HCT116 (cell line): ENCODE data around the gene CAMP. TPM values are rescaled to one million over a fixed set of nuclear protein-coding genes. Genes with fewer than 3 reads are reported as not detected.
A peak's percentile ranks its signal among the peaks of the same experiment; 100 is the strongest.

Experiments
- ATAC-seq: fragments of 200-7000 bp; cut with Tn5 transposase; 2 replicates; pipeline ENCODE4 v1.9.1; 2020; ENCODE audit warnings: mild to moderate bottlenecking, moderate library complexity
- BruUV-seq: library from RNA; stranded (reverse); fragments of 400-500 nt; replicated peaks from 2 replicates; lab custom pipeline; 2021; lab: Mats Ljungman, UMichigan
- CTCF ChIA-PET: fragments of 300-600 bp; sonication (Branson Sonifier 250); formaldehyde crosslinking; loops from one replicate; lab custom pipeline; 2021; ENCODE audit warnings: antibody characterized with exemption; lab: Charles Lee
- POLR2A ChIA-PET: fragments of 300-600, 350-600 bp; sonication (Branson Sonifier 250); formaldehyde crosslinking; loops from one replicate; lab custom pipeline; 2021; ENCODE audit warnings: antibody characterized with exemption; lab: Charles Lee
- RAD21 ChIA-PET, 2 experiments: fragments of 300-600 bp; sonication (Branson Sonifier 250); formaldehyde crosslinking; loops; one replicate each; lab custom pipeline; 2023; ENCODE audit warnings: low total read pairs in 2 of 2; ENCODE audit not compliant: uncharacterized antibody in 2 of 2, unreplicated experiment in 2 of 2, low non-redundant PET in 1 of 2; lab: Charles Lee
- DNase-seq: peaks from one replicate; pipeline ENCODE4 v3.0.0-alpha.2; 2010; ENCODE audit warnings: low read depth, low spot score
- H2AFZ ChIP-seq: fragments of 200-600 bp; shearing (Covaris generic), sonication (generic); 2 replicates; pipeline ENCODE4 v1.6.1; 2017; ENCODE audit warnings: low read depth, mixed run types, mixed read lengths, antibody characterized with exemption, low read length; ENCODE audit not compliant: poor library complexity, severe bottlenecking
- H3K27ac ChIP-seq: 2 replicates; pipeline ENCODE4 v1.5.1; 2012; ENCODE audit warnings: low read depth, low read length
- H3K27me3 ChIP-seq: fragments of 200-600 bp; sonication (generic); 2 replicates; pipeline ENCODE4 v1.6.1; 2016; ENCODE audit warnings: mixed run types, low read length, mixed read lengths; ENCODE audit not compliant: insufficient read depth
- H3K36me3 ChIP-seq, 2 experiments: fragments of 200-500 bp in 1 of 2; fragments of 200-600 bp in 1 of 2; sonication (Bioruptor generic) in 1 of 2; sonication (generic) in 1 of 2; 2 replicates each; pipeline versions ENCODE4 v1.5.1 to v1.6.1; 2014 to 2016; ENCODE audit warnings: low read length in 2 of 2, inconsistent platforms in 1 of 2, mixed read lengths in 1 of 2, mixed run types in 1 of 2; ENCODE audit not compliant: insufficient read depth in 2 of 2, control insufficient read depth in 1 of 2
- H3K4me1 ChIP-seq, 2 experiments: fragments of 200-600 bp in 1 of 2; sonication (generic) in 1 of 2; 2 replicates each; pipeline versions ENCODE4 v1.5.1 to v1.6.1; 2012 to 2017; ENCODE audit warnings: low read length in 2 of 2, inconsistent platforms in 1 of 2, mild to moderate bottlenecking in 1 of 2, mixed read lengths in 1 of 2, mixed run types in 1 of 2, moderate library complexity in 1 of 2; ENCODE audit not compliant: insufficient read depth in 2 of 2, control insufficient read depth in 1 of 2
- H3K4me2 ChIP-seq: fragments of 200-600 bp; sonication (generic); 2 replicates; pipeline ENCODE4 v1.6.1; 2017; ENCODE audit warnings: mixed run types, low read length, mixed read lengths
- H3K4me3 ChIP-seq, 2 experiments: fragments of 200-600 bp in 1 of 2; sonication (generic) in 1 of 2; replicated peaks in 1 of 2; 2 replicates each; pipeline ENCODE4 v1.5.1; 2011 to 2016; ENCODE audit warnings: low read length in 2 of 2, control low read depth in 1 of 2, low read depth in 1 of 2, mild to moderate bottlenecking in 1 of 2, mixed read lengths in 1 of 2, mixed run types in 1 of 2
- H3K79me2 ChIP-seq: fragments of 200-600 bp; sonication (generic); 2 replicates; pipeline ENCODE4 v1.6.1; 2017; ENCODE audit warnings: mild to moderate bottlenecking, mixed run types, low read length, moderate library complexity, mixed read lengths; ENCODE audit not compliant: insufficient read depth
- H3K9ac ChIP-seq: fragments of 200-600 bp; sonication (generic); 2 replicates; pipeline ENCODE4 v1.6.1; 2016; ENCODE audit warnings: low read length, mixed read lengths
- H3K9me2 ChIP-seq: fragments of 200-600 bp; sonication (generic), shearing (Covaris generic); 2 replicates; pipeline ENCODE4 v1.6.1; 2017; ENCODE audit warnings: mixed run types, mild to moderate bottlenecking, moderate library complexity; ENCODE audit not compliant: insufficient read depth
- H3K9me3 ChIP-seq, 2 experiments: fragments of 200-500 bp in 1 of 2; fragments of 200-600 bp in 1 of 2; sonication (Bioruptor generic) in 1 of 2; sonication (generic) in 1 of 2; 2 replicates each; pipeline ENCODE4 v1.6.1; 2014 to 2017; ENCODE audit warnings: low read length in 2 of 2, mixed read lengths in 2 of 2, inconsistent platforms in 1 of 2, low read depth in 1 of 2, mild to moderate bottlenecking in 1 of 2, mixed run types in 1 of 2, moderate library complexity in 1 of 2; ENCODE audit not compliant: control insufficient read depth in 1 of 2, insufficient read depth in 1 of 2
- H4K20me1 ChIP-seq: fragments of 200-600 bp; sonication (generic), shearing (Covaris generic); 2 replicates; pipeline ENCODE4 v1.6.1; 2017; ENCODE audit warnings: mixed run types, mild to moderate bottlenecking, moderate library complexity; ENCODE audit not compliant: insufficient read depth
- CTCF ChIP-seq, 3 experiments: fragments of 200-600 bp in 1 of 3; sonication (generic) in 1 of 3; IDR thresholded peaks in 2 of 3; conservative IDR thresholded peaks in 1 of 3; 2 replicates each; pipeline ENCODE4 v1.5.1; 2012 to 2017; ENCODE audit warnings: low read depth in 2 of 3, low read length in 2 of 3, antibody characterized with exemption in 1 of 3, borderline replicate concordance in 1 of 3, control low read depth in 1 of 3, mild to moderate bottlenecking in 1 of 3, mixed read lengths in 1 of 3, mixed run types in 1 of 3, moderate library complexity in 1 of 3; ENCODE audit not compliant: insufficient read depth in 1 of 3
- FOSL1 ChIP-seq: IDR thresholded peaks from 2 replicates; pipeline ENCODE4 v1.6.1; 2012; ENCODE audit warnings: low read depth
- RAD21 ChIP-seq: IDR thresholded peaks from 2 replicates; pipeline ENCODE4 v1.6.1; 2012; ENCODE audit warnings: low read depth, mild to moderate bottlenecking
- ZFX ChIP-seq: fragments of 450-650 bp; IDR thresholded peaks from 2 replicates; pipeline ENCODE4 v1.6.1; 2017
- intact Hi-C: fragments of 100-400 bp; cut with micrococcal nuclease; formaldehyde crosslinking; loops from 2 replicates; pipeline ENCODE4 v1.10.0; 2022
- total RNA-seq: library from RNA; stranded (reverse); gene quantifications from one replicate; pipeline ENCODE4 v1.2.1, GENCODE V29; 2021; ENCODE audit not compliant: unreplicated experiment
- TF ChIP-seq, protein P1 (sequence below): IDR thresholded peaks from 2 replicates; pipeline ENCODE4 v1.6.1; 2012; ENCODE audit warnings: low read depth
- TF ChIP-seq, protein P2 (sequence below): IDR thresholded peaks from 2 replicates; pipeline ENCODE4 v1.6.1; 2012

The CAMP gene
- total RNA-seq, 1 experiment from 2014 or later, result not detected

DNA sequence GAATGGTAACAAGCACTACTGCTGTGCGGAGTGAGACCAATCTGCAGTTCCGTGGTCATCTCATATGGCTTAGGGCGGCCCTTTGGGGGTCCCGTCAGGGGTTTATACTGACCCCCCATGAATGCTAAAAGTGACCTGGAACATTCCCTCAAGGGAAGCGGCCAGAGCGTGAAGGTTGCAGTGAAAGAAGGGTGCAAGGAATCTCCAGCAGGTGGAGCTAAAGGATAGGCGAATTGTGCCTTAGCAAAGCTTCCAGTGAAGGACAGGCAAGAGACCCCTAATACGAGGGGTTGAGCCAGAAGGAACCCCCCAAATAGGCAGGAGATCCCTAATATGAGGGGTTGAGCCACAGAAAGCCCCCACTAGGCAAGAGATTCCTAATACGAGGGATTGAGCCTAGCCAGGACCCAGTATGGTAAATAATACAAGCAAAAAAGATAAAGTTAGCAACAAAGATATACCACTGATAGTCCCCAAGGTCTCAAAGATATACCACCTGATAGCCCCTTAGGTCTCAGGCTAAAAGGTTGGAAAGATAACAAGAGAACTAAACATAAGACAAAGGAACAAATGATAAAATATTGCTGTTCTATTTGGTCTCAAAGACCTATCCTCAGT lies 50.4 kb downstream of the CAMP start:
- no peaks in the 10 kb centered on the region for H4K20me1 ChIP-seq
- no TSS peak for BruUV-seq
- H3K27ac ChIP-seq, result no peak overlapping the region
- H3K9me3 ChIP-seq, result no peaks in the 10 kb centered on the region
- no peaks in the 10 kb centered on the region for H3K27me3 ChIP-seq
- H3K9me2 ChIP-seq, result no peaks in the 10 kb centered on the region
- H3K4me1 ChIP-seq, result no peaks in the 10 kb centered on the region
- no peak overlapping the region for H3K4me2 ChIP-seq
- ChIA-PET CTCF (interaction anchor here (0.6 to 3.0 kb wide), 13 partner anchors 11 to 500 kb away, joined by 3 to 91 read pairs (median 4); partner anchors contain the start of genes CCDC51 and TMA7), POLR2A (interaction anchor here (1.0 kb wide), 1 partner anchor 163 kb away, joined by 4 read pairs; no protein-coding TSS in a partner anchor), RAD21 (interaction anchor here in 1 of 2 experiments (0.5 to 1.0 kb wide), 3 partner anchors 21 to 163 kb away, joined by 3 to 8 read pairs (median 3); no protein-coding TSS in a partner anchor)
- H2AFZ ChIP-seq, result no peak overlapping the region
- peaks cover 2 to 4% of the 10 kb centered on the region in 2 experiments for H3K36me3 ChIP-seq
- H3K4me3 ChIP-seq, result no peak overlapping the region
- intact Hi-C loops, result loop anchor here (1.0 kb wide), 3 partner anchors 128 to 275 kb away; no protein-coding TSS in a partner anchor
- H3K79me2 ChIP-seq, result no peaks in the 10 kb centered on the region
- peak; percentile 56 for DNase-seq
- H3K9ac ChIP-seq, result no peak overlapping the region
- peak; percentile 82 to 91 (median 84) for TF ChIP-seq CTCF (IDR thresholded peaks at IDR 0.05 in 2 of 3, conservative IDR thresholded peaks at IDR 0.05 in 1 of 3; ENCODE audit: borderline replicate concordance in 1 of 3, insufficient read depth in 1 of 3, low read depth in 2 of 3, low read length in 2 of 3)
- peak; percentile 89 for TF ChIP-seq RAD21
- TF ChIP-seq, protein P1, sequence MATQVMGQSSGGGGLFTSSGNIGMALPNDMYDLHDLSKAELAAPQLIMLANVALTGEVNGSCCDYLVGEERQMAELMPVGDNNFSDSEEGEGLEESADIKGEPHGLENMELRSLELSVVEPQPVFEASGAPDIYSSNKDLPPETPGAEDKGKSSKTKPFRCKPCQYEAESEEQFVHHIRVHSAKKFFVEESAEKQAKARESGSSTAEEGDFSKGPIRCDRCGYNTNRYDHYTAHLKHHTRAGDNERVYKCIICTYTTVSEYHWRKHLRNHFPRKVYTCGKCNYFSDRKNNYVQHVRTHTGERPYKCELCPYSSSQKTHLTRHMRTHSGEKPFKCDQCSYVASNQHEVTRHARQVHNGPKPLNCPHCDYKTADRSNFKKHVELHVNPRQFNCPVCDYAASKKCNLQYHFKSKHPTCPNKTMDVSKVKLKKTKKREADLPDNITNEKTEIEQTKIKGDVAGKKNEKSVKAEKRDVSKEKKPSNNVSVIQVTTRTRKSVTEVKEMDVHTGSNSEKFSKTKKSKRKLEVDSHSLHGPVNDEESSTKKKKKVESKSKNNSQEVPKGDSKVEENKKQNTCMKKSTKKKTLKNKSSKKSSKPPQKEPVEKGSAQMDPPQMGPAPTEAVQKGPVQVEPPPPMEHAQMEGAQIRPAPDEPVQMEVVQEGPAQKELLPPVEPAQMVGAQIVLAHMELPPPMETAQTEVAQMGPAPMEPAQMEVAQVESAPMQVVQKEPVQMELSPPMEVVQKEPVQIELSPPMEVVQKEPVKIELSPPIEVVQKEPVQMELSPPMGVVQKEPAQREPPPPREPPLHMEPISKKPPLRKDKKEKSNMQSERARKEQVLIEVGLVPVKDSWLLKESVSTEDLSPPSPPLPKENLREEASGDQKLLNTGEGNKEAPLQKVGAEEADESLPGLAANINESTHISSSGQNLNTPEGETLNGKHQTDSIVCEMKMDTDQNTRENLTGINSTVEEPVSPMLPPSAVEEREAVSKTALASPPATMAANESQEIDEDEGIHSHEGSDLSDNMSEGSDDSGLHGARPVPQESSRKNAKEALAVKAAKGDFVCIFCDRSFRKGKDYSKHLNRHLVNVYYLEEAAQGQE, result no peak
- TF ChIP-seq FOSL1, result no peak
- TF ChIP-seq, protein P2, sequence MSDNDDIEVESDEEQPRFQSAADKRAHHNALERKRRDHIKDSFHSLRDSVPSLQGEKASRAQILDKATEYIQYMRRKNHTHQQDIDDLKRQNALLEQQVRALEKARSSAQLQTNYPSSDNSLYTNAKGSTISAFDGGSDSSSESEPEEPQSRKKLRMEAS, result no peak
- TF ChIP-seq ZFX, result no peak
- TF ChIP-seq, all 23 proteins: peak for 2
- ATAC-seq, result peak; percentile 82
